ENCODE results near the gene SPATA17.
"Not testable (repeated sequence)": the region's sequence is repeated elsewhere in the genome, so short reads cannot be mapped to it uniquely, and the experiment has no call there.

SPATA17 gene

GRCh38 chr1:217630711-217631591 is at the start of gene SPATA17, which contains the start of gene GPATCH2:
TSS of gene SPATA17 (plus strand) at chr1:217631344. CDS start at chr1:217631379, 35 bp downstream.
TSS of gene GPATCH2 (minus strand) at chr1:217631090. CDS start at chr1:217630971, 119 bp downstream.
- peak; percentile 44 to 55 for DNase-seq (ENCODE audit: low read depth in 2 of 2)

GRCh38 chr1:217584286-217584811 is 46.8 kb upstream of the SPATA17 start:
- DNase-seq (ENCODE audit: low read depth in 2 of 2): not testable (repeated sequence)

- DNase-seq (ENCODE audit: low read depth in 2 of 2): no peak
Measured at GRCh38 chr1:217585577-217585976, 45.6 kb upstream of the SPATA17 start.

- no peak for DNase-seq (ENCODE audit: low read depth in 2 of 2)
Measured at GRCh38 chr1:217586586-217586985, 44.6 kb upstream of the SPATA17 start.

GRCh38 chr1:217590598-217590997 is 40.5 kb upstream of the SPATA17 start:
- DNase-seq (ENCODE audit: low read depth in 2 of 2): no peak

- no peak for DNase-seq (ENCODE audit: low read depth in 2 of 2)
Measured at GRCh38 chr1:217599154-217599553, 32.0 kb upstream of the SPATA17 start.

- DNase-seq (ENCODE audit: low read depth in 2 of 2): no peak
Measured at GRCh38 chr1:217602380-217602779, 28.8 kb upstream of the SPATA17 start.

GRCh38 chr1:217605390-217605789 is 25.8 kb upstream of the SPATA17 start:
- DNase-seq (ENCODE audit: low read depth in 2 of 2): no peak

- DNase-seq (ENCODE audit: low read depth in 2 of 2): no peak
Measured at GRCh38 chr1:217614200-217614712, 16.9 kb upstream of the SPATA17 start.

GRCh38 chr1:217617126-217617525 is 14.0 kb upstream of the SPATA17 start:
- no peak for DNase-seq (ENCODE audit: low read depth in 2 of 2)

- no peak for DNase-seq (ENCODE audit: low read depth in 2 of 2)
Measured at GRCh38 chr1:217620814-217621213, 10.3 kb upstream of the SPATA17 start.

- DNase-seq (ENCODE audit: low read depth in 2 of 2): no peak
Measured at GRCh38 chr1:217622042-217622441, 9.1 kb upstream of the SPATA17 start.

GRCh38 chr1:217626321-217626720 is 4.8 kb upstream of the SPATA17 start:
- no peak for DNase-seq (ENCODE audit: low read depth in 2 of 2)

GRCh38 chr1:217627431-217627830 is 3.7 kb upstream of the SPATA17 start:
- no peak for DNase-seq (ENCODE audit: low read depth in 2 of 2)

- DNase-seq (ENCODE audit: low read depth in 2 of 2): no peak
Measured at GRCh38 chr1:217642455-217642854, 11.3 kb downstream of the SPATA17 start.

- DNase-seq (ENCODE audit: low read depth in 2 of 2): no peak
Measured at GRCh38 chr1:217647791-217648190, 16.6 kb downstream of the SPATA17 start.

GRCh38 chr1:217650674-217651073 is 19.5 kb downstream of the SPATA17 start:
- no peak for DNase-seq (ENCODE audit: low read depth in 2 of 2)

- DNase-seq (ENCODE audit: low read depth in 2 of 2): no peak
Measured at GRCh38 chr1:217660353-217661062, 29.4 kb downstream of the SPATA17 start.

- no peak for DNase-seq (ENCODE audit: low read depth in 2 of 2)
Measured at GRCh38 chr1:217661407-217661806, 30.3 kb downstream of the SPATA17 start.

- no peak for DNase-seq (ENCODE audit: low read depth in 2 of 2)
Measured at GRCh38 chr1:217668351-217668940, 37.3 kb downstream of the SPATA17 start.

- DNase-seq (ENCODE audit: low read depth in 2 of 2): no peak
Measured at GRCh38 chr1:217673387-217673786, 42.2 kb downstream of the SPATA17 start.

Data from stimulated activated CD8-positive, alpha-beta memory T cell treated with anti-CD3 and anti-CD28 coated beads, Interleukin-2, amount 100 ng/mL, for 48 hours (primary cell).